Germinal center (tissue), 1 donor: Measurements from ENCODE around the gene SH3BP4.
A peak's percentile ranks its signal among the peaks of the same experiment; 100 is the strongest.

Source experiments
- DNase-seq: peaks from one replicate; pipeline ENCODE4 v3.0.0; 2012; ENCODE audit warnings: mixed read lengths, low spot score

The SH3BP4 gene

GRCh38 chr2:234951664-234952269, at the start of gene SH3BP4:
Gene SH3BP4 (plus strand): TSS chr2:234952017. CDS start chr2:235035003, 82,986 bp downstream.
- peak; percentile 57 for DNase-seq

GRCh38 chr2:234904785-234905184, 47.0 kb upstream of the SH3BP4 start:
- no peak for DNase-seq

- no peak for DNase-seq
Observed at GRCh38 chr2:234905547-234906265, 46.1 kb upstream of the SH3BP4 start.

GRCh38 chr2:234910186-234910679, 41.6 kb upstream of the SH3BP4 start:
- DNase-seq, result no peak

- DNase-seq, result no peak
Observed at GRCh38 chr2:234911271-234911670, 40.5 kb upstream of the SH3BP4 start.

- DNase-seq, result no peak
Observed at GRCh38 chr2:234912437-234912836, 39.4 kb upstream of the SH3BP4 start.

- DNase-seq, result no peak
Observed at GRCh38 chr2:234913208-234913626, 38.6 kb upstream of the SH3BP4 start.

GRCh38 chr2:234914371-234915154, 37.3 kb upstream of the SH3BP4 start:
- DNase-seq, result no peak

GRCh38 chr2:234916674-234917073, 35.1 kb upstream of the SH3BP4 start:
- DNase-seq, result no peak

GRCh38 chr2:234917211-234917975, 34.4 kb upstream of the SH3BP4 start:
- DNase-seq, result no peak

- DNase-seq, result no peak
Observed at GRCh38 chr2:234919711-234920110, 32.1 kb upstream of the SH3BP4 start.

- no peak for DNase-seq
Observed at GRCh38 chr2:234920836-234921235, 31.0 kb upstream of the SH3BP4 start.

GRCh38 chr2:234929002-234929401, 22.8 kb upstream of the SH3BP4 start:
- DNase-seq, result no peak

- DNase-seq, result no peak
Observed at GRCh38 chr2:234930397-234930796, 21.4 kb upstream of the SH3BP4 start.

GRCh38 chr2:234931371-234931770, 20.4 kb upstream of the SH3BP4 start:
- DNase-seq, result no peak

GRCh38 chr2:234932591-234933168, 19.1 kb upstream of the SH3BP4 start:
- no peak for DNase-seq

- no peak for DNase-seq
Observed at GRCh38 chr2:234935311-234935710, 16.5 kb upstream of the SH3BP4 start.

GRCh38 chr2:234939576-234939975, 12.2 kb upstream of the SH3BP4 start:
- no peak for DNase-seq

GRCh38 chr2:234939996-234940395, 11.8 kb upstream of the SH3BP4 start:
- DNase-seq, result no peak

- DNase-seq, result no peak
Observed at GRCh38 chr2:234940527-234940926, 11.3 kb upstream of the SH3BP4 start.

GRCh38 chr2:234945339-234945873, 6.4 kb upstream of the SH3BP4 start:
- DNase-seq, result no peak
